ENCODE data around the gene FUT6. TPM values are rescaled to one million over a fixed set of nuclear protein-coding genes. Genes with fewer than 3 reads are reported as not detected.

FUT6 gene
- total and polyA plus RNA-seq, 4 donors: 2.6 to 14.0 (median 7.3) TPM

DNA sequence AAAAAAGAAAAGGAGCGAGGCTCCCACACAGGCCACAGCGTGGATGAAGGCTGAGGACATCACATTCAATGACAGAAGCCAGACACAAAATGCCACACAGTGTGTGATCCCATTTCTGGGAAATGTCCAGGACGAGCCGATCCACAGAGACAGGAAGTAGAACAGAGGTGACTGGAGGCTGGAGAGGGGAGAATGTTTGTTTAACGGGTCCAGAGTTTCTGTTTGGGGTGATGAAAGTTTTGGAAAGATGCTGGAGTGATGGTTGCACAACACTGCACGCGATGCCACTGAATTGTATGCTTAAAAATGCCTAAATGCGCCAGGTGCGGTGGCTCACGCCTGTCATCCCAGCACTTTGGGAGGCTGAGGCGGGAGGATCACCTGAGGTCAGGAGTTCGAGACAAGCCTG is 31.5 kb upstream of the FUT6 start (continued):
- TF ChIP-seq ZBTB33 (IDR thresholded peaks at IDR 0.05): peak; percentile 85
- peak; percentile 98 for TF ChIP-seq SP1 (IDR thresholded peaks at IDR 0.05)
- peak; percentile 60 to 78 for TF ChIP-seq JUND (IDR thresholded peaks at IDR 0.05)

DNA sequence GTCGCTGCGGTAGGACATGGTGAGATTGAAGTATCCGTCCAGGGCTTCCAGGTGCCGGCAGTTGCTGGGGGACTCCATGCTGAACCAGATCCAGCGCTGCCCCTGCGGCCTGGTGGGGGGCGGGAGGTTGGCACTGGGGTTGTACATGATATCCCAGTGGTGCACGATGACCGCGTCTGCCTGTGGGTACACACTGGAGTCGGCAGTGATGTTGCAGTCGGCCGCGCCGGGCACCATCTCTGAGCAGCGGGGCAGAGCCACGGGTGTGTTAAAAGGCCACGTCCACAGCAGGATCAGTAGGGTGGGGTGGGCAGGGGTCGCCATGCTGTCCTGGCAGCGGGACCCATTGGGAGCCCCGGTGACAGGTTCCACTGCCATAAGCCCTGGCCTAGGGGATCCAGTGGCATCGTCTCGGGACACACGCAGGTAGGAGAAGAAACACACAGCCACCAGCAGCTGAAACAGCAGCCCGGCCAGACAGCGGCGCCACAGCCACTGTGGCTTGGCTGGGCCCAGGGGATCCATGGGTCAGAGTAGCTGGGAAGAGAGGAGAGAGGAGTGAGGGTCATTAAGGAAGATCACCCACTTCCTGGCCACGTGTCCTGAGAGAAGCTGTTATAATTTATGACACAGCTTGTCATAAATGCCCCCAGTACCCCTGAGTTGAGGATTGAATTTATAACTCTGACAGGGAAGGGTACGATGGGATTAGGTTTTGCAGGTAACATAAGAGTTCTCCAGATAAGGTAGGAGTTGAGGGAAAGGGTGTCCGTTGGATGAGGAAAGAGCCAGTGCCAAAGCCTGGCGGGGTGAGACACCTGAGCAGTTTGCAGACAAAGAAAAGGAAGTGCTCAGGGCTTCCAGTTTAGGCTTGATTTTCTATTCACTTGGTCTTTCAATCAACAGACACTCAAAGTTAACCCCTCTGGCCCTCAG is 28.0 kb upstream of the FUT6 start:
- no peaks in the 10 kb centered on the region for H3K9me3 ChIP-seq (ENCODE audit: control insufficient read depth in 4 of 4, low read length in 3 of 4)
- DNase-seq (ENCODE audit: low spot score): no peak

GRCh38 chr19:5865772-5866171 is 26.3 kb upstream of the FUT6 start:
- TF ChIP-seq TAF1 (conservative IDR thresholded peaks at IDR 0.05) (no peak), YY1 (IDR thresholded peaks at IDR 0.05) (no peak), GABPA (IDR thresholded peaks at IDR 0.05 in 1 of 2, conservative IDR thresholded peaks at IDR 0.05 in 1 of 2) (no peak), MAX (IDR thresholded peaks at IDR 0.05) (no peak), CTCF (IDR thresholded peaks at IDR 0.05; ENCODE audit: low read depth, low read length, missing input control) (no peak), FOXA2 (IDR thresholded peaks at IDR 0.05) (no peak), JUND (IDR thresholded peaks at IDR 0.05) (no peak), FOXA1 (IDR thresholded peaks at IDR 0.05) (no peak)
- no peak overlapping the region for H3K9ac ChIP-seq (ENCODE audit: low read depth in 1 of 2, low read length in 2 of 2)

More for the DNA sequence above, 28.0 kb upstream of the FUT6 start:
- Histone ChIP-seq H3K27ac (ENCODE audit: low read depth in 1 of 2, low read length in 2 of 2) (no peak overlapping the region), H3K27me3 (ENCODE audit: control insufficient read depth in 4 of 4, insufficient read depth in 4 of 4, low read length in 3 of 4) (no peaks in the 10 kb centered on the region), H3K36me3 (ENCODE audit: control insufficient read depth in 4 of 4, insufficient read depth in 3 of 4, low read depth in 1 of 4, low read length in 3 of 4) (no peaks in the 10 kb centered on the region), H3K4me1 (ENCODE audit: control insufficient read depth in 4 of 4, insufficient read depth in 4 of 4, low read length in 3 of 4) (peaks cover 4 to 9% (median 5%) of the 10 kb centered on the region in 4 donors), H3K4me3 (ENCODE audit: low read depth in 1 of 3, low read length in 3 of 3) (no peak overlapping the region), H3K9ac (ENCODE audit: low read depth in 1 of 2, low read length in 2 of 2) (no peak overlapping the region)
- 91% methylated on average over 31 of the region's 31 CpGs for WGBS
- TF ChIP-seq JUND (IDR thresholded peaks at IDR 0.05): no peak
- TF ChIP-seq, protein P1, sequence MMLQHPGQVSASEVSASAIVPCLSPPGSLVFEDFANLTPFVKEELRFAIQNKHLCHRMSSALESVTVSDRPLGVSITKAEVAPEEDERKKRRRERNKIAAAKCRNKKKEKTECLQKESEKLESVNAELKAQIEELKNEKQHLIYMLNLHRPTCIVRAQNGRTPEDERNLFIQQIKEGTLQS (IDR thresholded peaks at IDR 0.05): no peak

More at GRCh38 chr19:5865772-5866171, 26.3 kb upstream of the FUT6 start:
- no peak for DNase-seq (ENCODE audit: low spot score)
- Histone ChIP-seq H3K27ac (ENCODE audit: low read depth in 1 of 2, low read length in 2 of 2) (no peak overlapping the region), H3K4me1 (ENCODE audit: control insufficient read depth in 4 of 4, insufficient read depth in 4 of 4, low read length in 3 of 4) (peaks cover 4 to 7% (median 5%) of the 10 kb centered on the region in 4 donors), H3K9me3 (ENCODE audit: control insufficient read depth in 4 of 4, low read length in 3 of 4) (no peaks in the 10 kb centered on the region), H3K27me3 (ENCODE audit: control insufficient read depth in 4 of 4, insufficient read depth in 4 of 4, low read length in 3 of 4) (no peaks in the 10 kb centered on the region), H3K36me3 (ENCODE audit: control insufficient read depth in 4 of 4, insufficient read depth in 3 of 4, low read depth in 1 of 4, low read length in 3 of 4) (no peaks in the 10 kb centered on the region), H3K4me3 (ENCODE audit: low read depth in 1 of 3, low read length in 3 of 3) (no peak overlapping the region)
- WGBS: 89% methylated on average over 11 of the region's 11 CpGs

All from liver (tissue), 9 donors.